ENCODE results near the gene YY1.
"Not testable (repeated sequence)": the region's sequence is repeated elsewhere in the genome, so short reads cannot be mapped to it uniquely, and the experiment has no call there.

The YY1 gene

GRCh38 chr14:100213956-100214769 lies 24.8 kb upstream of the YY1 start:
- DNase-seq = peak; percentile 90

DNA sequence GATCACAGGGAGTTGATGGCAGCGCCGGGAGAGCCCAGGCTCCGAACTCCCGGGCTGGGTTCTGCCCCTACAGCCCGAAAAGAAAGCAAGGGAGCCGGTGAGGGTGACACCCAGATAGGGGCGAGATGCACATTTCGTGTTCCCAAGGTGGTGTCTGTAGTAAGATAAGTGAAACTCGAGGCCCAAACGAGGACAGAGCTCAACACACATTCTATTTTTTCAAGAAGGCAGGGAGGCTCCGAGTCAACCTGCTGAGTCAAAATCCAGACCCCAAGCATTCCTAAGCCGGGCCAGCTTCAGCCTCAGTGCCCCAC lies 24.2 kb upstream of the YY1 start:
- DNase-seq = no peak

- DNase-seq = no peak
Measured at GRCh38 chr14:100215330-100215885, 23.5 kb upstream of the YY1 start.

DNA sequence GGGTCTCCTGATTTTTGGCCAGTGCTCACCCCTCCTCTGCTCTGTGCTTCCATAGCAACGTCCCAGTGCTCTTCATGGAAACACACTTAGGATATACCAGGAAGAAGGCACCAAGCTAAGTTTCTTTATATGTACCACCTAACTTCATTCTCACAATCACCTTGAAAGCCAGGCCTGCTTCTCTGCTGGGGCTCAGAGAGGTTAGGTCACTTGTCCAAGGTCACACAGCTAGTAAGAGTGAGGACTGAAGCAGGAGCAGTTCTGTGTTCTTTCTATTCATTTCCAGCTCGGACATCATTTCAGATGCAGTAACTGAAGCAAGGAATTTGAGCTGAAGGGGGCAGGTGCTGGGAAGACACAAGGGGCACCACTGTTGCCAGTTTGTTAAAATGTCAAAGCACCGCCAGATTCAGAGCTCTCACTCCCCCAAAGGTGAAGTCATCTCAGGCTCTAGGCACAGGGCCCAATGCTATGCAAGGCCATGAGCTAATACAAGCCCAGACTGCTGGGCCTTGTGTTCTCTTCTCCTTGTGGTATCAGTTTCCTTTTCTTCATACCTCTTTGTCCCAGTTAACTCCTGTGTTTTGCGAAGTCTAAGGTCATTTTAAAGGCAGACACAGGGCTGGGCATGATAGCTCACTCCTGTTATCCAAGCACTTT lies 19.7 kb upstream of the YY1 start:
- DNase-seq = no peak

- DNase-seq = peak; percentile 65
Measured at GRCh38 chr14:100221533-100222223, 17.3 kb upstream of the YY1 start.

DNA sequence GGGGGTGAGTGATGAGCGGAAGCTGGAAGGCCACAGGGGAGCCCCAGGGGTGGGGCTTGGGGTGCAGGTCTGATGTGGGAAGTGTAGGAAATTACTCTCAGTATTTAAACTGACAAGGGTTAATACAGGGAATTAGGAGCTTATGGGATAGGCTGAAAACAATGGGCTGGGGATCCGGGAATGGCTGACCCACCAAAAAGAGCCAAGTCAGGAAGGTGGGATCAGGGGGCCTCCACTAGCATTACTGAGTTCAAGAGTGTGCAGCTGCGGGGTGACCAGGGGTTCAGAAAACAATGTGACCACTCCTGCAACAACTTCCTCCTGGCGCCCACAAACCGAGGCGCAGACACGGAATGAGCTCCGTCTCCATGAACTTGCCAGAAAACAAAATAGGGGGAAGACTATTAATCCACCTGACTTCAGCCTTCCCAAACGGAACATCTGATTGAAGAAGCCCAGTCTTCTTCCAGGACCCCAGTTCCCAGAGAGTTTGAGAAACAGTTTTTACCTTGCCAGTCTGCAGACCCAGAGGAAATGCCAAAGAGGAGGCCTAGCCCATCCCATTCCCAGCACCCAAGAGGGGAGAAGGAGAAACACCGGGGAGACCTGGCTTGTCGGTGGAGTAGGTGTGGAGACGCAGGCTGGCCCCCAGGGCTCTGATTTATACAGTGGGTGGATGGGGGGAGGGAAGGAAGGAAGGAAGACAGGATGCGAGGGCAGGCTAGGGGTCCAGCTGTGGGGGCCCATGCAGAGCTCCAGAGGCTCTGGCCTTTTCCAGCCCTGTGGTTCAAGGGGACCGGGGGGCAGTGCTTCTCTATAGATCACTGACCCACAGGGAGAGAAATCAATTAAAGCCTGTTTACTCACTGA lies 16.5 kb upstream of the YY1 start:
- DNase-seq = no peak

- DNase-seq = no peak
Measured at GRCh38 chr14:100223332-100224201, 15.4 kb upstream of the YY1 start.

DNA sequence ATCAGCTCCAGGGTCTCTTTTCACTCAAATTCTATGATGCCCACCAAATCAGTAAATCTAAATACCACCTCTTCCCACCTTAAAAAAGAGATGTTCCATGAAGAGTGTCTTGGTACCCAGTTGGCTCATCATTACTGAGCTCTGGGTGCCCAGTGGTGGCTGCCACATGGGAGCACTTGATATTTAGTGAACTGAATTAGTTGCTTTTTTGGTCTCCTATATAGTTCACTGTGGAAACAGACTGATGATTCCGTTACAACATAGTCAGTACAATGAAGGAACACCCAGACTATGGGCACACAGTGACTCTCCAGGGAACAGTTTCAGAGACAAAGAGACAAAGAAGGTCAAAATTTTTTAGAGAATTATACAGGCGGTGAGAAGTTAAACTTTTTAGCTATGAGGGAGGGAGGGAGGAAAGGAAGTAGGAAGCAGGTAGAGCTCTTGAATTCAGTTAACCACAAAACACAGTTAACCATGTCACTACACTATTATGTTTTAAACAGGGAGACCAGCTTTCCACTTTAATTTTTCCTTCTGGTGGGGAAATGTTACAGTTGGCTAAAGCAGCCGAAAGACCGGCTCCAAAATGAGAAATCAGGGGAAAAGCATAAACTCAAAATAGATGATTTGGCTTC lies 14.6 kb upstream of the YY1 start:
- DNase-seq = no peak

- no peak for DNase-seq
Measured at GRCh38 chr14:100225169-100225568, 13.8 kb upstream of the YY1 start.

GRCh38 chr14:100230361-100230760 lies 8.6 kb upstream of the YY1 start:
- no peak for DNase-seq

DNA sequence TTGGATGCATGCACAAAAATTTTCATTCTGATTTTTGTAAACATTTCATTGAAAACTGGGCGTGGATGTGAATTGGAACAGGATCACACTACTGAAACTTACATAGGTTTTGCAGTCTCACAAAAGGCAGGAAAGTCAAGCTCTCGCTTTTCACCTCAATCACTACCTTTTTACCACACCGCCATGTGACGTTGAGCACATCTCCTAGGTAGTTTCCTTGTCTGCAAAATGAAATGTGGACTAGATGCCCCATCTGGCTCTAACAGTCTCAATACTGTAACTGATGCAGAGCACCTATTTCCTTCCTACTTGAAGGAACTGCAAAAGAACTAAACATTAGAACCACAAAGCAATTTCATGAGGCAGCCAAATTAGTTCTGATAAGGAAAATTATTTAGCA lies 4.4 kb upstream of the YY1 start:
- no peak for DNase-seq

DNA sequence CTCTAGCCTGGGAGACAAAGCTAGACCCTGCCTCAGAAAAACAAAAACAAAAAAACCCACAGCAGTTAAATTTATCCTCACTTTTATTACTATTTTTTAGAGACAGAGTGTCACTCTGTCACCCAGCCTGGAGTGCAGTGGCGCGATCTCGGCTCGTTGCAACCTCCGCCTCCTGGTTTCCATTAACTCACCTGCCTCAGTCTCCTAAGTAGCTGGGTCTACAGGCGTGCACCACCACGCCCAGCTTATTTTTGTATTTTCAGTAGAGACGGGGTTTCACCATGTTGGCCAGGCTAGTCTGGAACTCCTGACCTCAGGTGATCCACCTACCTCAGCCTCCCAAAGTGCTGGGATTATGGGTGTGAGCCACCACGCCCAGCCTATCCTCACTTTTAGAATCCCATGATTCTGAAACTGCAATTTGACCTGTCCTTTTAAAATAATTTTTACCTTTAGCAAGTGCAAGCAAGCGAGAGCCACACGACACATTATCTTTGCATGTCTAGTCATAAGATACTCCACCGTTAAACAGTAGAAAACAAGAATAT lies 2.6 kb upstream of the YY1 start:
- not testable (repeated sequence) for DNase-seq

- DNase-seq = no peak
Measured at GRCh38 chr14:100236881-100237280, 2.1 kb upstream of the YY1 start.

GRCh38 chr14:100237735-100238418 lies 1.1 kb upstream of the YY1 start:
- peak; percentile 54 for DNase-seq

DNA sequence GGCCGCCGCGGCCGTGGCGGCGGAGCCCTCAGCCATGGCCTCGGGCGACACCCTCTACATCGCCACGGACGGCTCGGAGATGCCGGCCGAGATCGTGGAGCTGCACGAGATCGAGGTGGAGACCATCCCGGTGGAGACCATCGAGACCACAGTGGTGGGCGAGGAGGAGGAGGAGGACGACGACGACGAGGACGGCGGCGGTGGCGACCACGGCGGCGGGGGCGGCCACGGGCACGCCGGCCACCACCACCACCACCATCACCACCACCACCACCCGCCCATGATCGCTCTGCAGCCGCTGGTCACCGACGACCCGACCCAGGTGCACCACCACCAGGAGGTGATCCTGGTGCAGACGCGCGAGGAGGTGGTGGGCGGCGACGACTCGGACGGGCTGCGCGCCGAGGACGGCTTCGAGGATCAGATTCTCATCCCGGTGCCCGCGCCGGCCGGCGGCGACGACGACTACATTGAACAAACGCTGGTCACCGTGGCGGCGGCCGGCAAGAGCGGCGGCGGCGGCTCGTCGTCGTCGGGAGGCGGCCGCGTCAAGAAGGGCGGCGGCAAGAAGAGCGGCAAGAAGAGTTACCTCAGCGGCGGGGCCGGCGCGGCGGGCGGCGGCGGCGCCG lies 381 bp downstream of the YY1 start:
- DNase-seq = no peak

GRCh38 chr14:100239840-100240667 lies 1.1 kb downstream of the YY1 start:
- peak; percentile 76 for DNase-seq

DNA sequence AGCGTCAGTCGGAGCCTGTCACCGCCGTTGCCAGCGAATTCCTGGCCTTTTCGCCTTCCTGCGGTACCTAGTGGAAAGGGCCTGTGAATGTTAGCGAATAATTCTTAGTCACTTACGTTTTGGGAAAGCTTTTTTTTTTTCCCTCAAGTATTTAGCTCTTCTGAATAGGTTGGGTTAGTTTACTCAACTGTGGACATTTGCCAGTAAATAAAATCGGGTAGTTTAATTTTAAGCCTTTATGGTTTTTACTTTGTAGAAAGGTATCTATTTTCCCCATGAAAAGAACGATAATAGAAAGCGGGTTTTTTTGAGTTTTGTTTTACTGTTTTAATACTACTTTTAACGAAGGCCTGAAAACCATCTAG lies 1.7 kb downstream of the YY1 start:
- no peak for DNase-seq

DNA sequence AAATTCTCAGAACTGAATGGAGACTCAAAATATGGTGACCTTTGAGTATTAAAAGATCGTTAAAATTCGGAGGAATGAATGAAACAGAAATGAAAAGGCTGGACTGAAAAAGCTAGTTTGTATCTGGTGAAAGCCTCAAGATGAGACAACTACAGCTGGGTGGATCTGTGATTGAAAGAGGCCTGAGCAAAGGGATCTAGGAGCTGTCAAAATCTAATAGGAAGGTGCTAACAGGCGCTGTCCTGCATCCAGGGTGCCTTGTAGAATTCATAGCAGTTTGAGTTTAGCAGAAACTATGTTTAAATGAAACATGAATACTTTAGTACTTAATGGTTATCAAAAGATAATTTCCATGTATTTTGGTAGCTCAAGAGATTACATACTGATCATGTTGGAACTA lies 2.3 kb downstream of the YY1 start:
- DNase-seq = no peak

GRCh38 chr14:100243020-100243419 lies 4.1 kb downstream of the YY1 start:
- DNase-seq = no peak
